MM.1S (cell line): ENCODE measurements around the gene CEL.
"Not testable (repeated sequence)": the region's sequence is repeated elsewhere in the genome, so short reads cannot be mapped to it uniquely, and the experiment has no call there.

Experiments
- DNase-seq: peaks from one replicate; pipeline ENCODE4 v3.0.0-alpha.2; 2015
- H2AFZ ChIP-seq: fragments of 300-600 bp; sonication (generic); 2 replicates; pipeline ENCODE4 v1.6.0; 2016; ENCODE audit warnings: antibody characterized with exemption, low read length
- H3F3A ChIP-seq: fragments of 300-600 bp; sonication (generic); 2 replicates; pipeline ENCODE4 v1.6.1; 2016; ENCODE audit warnings: mild to moderate bottlenecking, antibody characterized with exemption, low read length, moderate library complexity, mixed read lengths; ENCODE audit not compliant: insufficient read depth
- H3K27ac ChIP-seq: fragments of 300-600 bp; sonication (generic); 2 replicates; pipeline ENCODE4 v1.5.1; 2016; ENCODE audit warnings: mild to moderate bottlenecking, low read length
- H3K27me3 ChIP-seq: fragments of 300-600 bp; sonication (generic); replicated peaks from 2 replicates; pipeline ENCODE4 v1.6.0; 2016; ENCODE audit warnings: low read length; ENCODE audit not compliant: insufficient read depth
- H3K36me3 ChIP-seq: fragments of 300-600 bp; sonication (generic); replicated peaks from 2 replicates; pipeline ENCODE4 v1.6.1; 2016; ENCODE audit warnings: mild to moderate bottlenecking, low read length, mixed read lengths; ENCODE audit not compliant: insufficient read depth
- H3K4me1 ChIP-seq: fragments of 300-600 bp; sonication (generic); 2 replicates; pipeline ENCODE4 v1.6.1; 2016; ENCODE audit warnings: low read length, mixed read lengths
- H3K4me2 ChIP-seq: fragments of 300-600 bp; sonication (generic); 2 replicates; pipeline ENCODE4 v1.6.0; 2016; ENCODE audit warnings: low read depth, low read length
- H3K4me3 ChIP-seq: fragments of 300-600 bp; sonication (generic); 2 replicates; pipeline ENCODE4 v1.5.1; 2016; ENCODE audit warnings: low read length, mixed read lengths
- H3K79me2 ChIP-seq: fragments of 300-600 bp; sonication (generic); 2 replicates; pipeline ENCODE4 v1.6.1; 2016; ENCODE audit warnings: mixed run types, low read length, mixed read lengths
- H3K9ac ChIP-seq: fragments of 300-600 bp; sonication (generic); 2 replicates; pipeline ENCODE4 v1.6.1; 2016; ENCODE audit warnings: low read length, mixed read lengths
- H3K9me2 ChIP-seq: fragments of 300-600 bp; sonication (generic); replicated peaks from 2 replicates; pipeline ENCODE4 v1.6.1; 2016; ENCODE audit warnings: mild to moderate bottlenecking, low read length, mixed read lengths; ENCODE audit not compliant: insufficient read depth
- H3K9me3 ChIP-seq: fragments of 300-600 bp; sonication (generic); replicated peaks from 2 replicates; pipeline ENCODE4 v1.6.1; 2016; ENCODE audit warnings: mild to moderate bottlenecking, low read length, mixed read lengths; ENCODE audit not compliant: insufficient read depth
- H4K20me1 ChIP-seq: fragments of 300-600 bp; sonication (generic); 2 replicates; pipeline ENCODE4 v1.6.1; 2016; ENCODE audit warnings: mild to moderate bottlenecking, low read length, moderate library complexity, mixed read lengths; ENCODE audit not compliant: insufficient read depth
- EZH2 ChIP-seq: fragments of 300-600 bp; sonication (generic); optimal IDR thresholded peaks from 2 replicates; pipeline ENCODE3; 2017; ENCODE audit warnings: low read depth, mild to moderate bottlenecking, antibody characterized with exemption, low read length, mixed read lengths
- EZH2phosphoT487 ChIP-seq: fragments of 300-600 bp; sonication (generic); IDR thresholded peaks from 2 replicates; pipeline ENCODE4 v1.6.1; 2018; ENCODE audit warnings: antibody characterized with exemption, low read length
- TF ChIP-seq, protein P1 (sequence below): fragments of 300-600 bp; sonication (generic); IDR thresholded peaks from 2 replicates; pipeline ENCODE4 v1.5.1; 2016; ENCODE audit warnings: antibody characterized with exemption, low read length, mixed read lengths

Gene CEL

DNA sequence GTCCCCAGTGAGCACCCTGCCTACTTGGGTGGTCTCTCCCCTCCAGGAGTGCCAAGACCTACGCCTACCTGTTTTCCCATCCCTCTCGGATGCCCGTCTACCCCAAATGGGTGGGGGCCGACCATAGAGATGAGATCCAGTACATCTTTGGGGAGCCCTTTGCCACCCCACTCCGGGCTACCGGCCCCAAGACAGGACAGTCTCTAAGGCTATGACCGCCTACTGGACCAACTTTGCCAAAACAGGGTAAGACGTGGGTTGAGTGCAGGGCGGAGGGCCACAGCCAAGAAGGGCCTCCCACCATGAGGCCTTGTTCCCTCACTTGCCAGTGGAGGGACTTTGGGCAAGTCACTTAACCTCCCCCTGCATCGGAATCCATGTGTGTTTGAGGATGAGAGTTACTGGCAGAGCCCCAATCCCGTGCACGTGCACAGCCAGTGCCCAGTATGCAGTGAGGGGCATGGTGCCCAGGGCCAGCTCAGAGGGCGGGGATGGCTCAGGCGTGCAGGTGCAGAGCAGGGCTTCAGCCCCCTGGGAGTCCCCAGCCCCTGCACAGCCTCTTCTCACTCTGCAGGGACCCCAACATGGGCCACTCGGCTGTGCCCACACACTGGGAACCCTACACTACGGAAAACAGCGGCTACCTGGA lies 24.6 kb downstream of the CEL start:
- not testable (repeated sequence) for H4K20me1 ChIP-seq

GRCh38 chr9:133086894-133087293 lies 25.1 kb downstream of the CEL start:
- Histone ChIP-seq H4K20me1 (no peaks in the 10 kb centered on the region), H3K27me3 (peaks cover 11% of the 10 kb centered on the region; the same call in 1 of the 2 replicates)
- no peak for DNase-seq

More for the DNA sequence above, 24.6 kb downstream of the CEL start:
- not testable (repeated sequence) for H3K9me3 ChIP-seq, DNase-seq, H3K27ac ChIP-seq, H3K9ac ChIP-seq, H3F3A ChIP-seq, H3K4me1 ChIP-seq, H3K36me3 ChIP-seq, H3K4me2 ChIP-seq, H2AFZ ChIP-seq, H3K9me2 ChIP-seq, H3K79me2 ChIP-seq, H3K4me3 ChIP-seq
- H3K27me3 ChIP-seq = peaks cover 12% of the 10 kb centered on the region; the same call in 1 of the 2 replicates

GRCh38 chr9:133087429-133088145 lies 25.8 kb downstream of the CEL start:
- Histone ChIP-seq H2AFZ (no peak overlapping the region), H3K4me1 (no peaks in the 10 kb centered on the region), H3K4me2 (no peak overlapping the region), H3K9me2 (no peaks in the 10 kb centered on the region), H3K9me3 (no peaks in the 10 kb centered on the region), H3K4me3 (no peak overlapping the region), H3F3A (no peaks in the 10 kb centered on the region), H3K27me3 (peaks cover 9% of the 10 kb centered on the region; the same call in 1 of the 2 replicates), H4K20me1 (no peaks in the 10 kb centered on the region), H3K9ac (no peak overlapping the region), H3K79me2 (no peaks in the 10 kb centered on the region), H3K36me3 (no peaks in the 10 kb centered on the region), H3K27ac (no peak overlapping the region)
- no peak for DNase-seq
- no peak for TF ChIP-seq EZH2
- TF ChIP-seq, protein P1, sequence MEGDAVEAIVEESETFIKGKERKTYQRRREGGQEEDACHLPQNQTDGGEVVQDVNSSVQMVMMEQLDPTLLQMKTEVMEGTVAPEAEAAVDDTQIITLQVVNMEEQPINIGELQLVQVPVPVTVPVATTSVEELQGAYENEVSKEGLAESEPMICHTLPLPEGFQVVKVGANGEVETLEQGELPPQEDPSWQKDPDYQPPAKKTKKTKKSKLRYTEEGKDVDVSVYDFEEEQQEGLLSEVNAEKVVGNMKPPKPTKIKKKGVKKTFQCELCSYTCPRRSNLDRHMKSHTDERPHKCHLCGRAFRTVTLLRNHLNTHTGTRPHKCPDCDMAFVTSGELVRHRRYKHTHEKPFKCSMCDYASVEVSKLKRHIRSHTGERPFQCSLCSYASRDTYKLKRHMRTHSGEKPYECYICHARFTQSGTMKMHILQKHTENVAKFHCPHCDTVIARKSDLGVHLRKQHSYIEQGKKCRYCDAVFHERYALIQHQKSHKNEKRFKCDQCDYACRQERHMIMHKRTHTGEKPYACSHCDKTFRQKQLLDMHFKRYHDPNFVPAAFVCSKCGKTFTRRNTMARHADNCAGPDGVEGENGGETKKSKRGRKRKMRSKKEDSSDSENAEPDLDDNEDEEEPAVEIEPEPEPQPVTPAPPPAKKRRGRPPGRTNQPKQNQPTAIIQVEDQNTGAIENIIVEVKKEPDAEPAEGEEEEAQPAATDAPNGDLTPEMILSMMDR = no peak
- no peak for TF ChIP-seq EZH2phosphoT487

More at GRCh38 chr9:133086894-133087293, 25.1 kb downstream of the CEL start:
- no peak for TF ChIP-seq EZH2phosphoT487
- TF ChIP-seq, protein P1 = no peak
- TF ChIP-seq EZH2 = no peak
- H3K9ac ChIP-seq = no peak overlapping the region
- H2AFZ ChIP-seq = no peak overlapping the region
- no peaks in the 10 kb centered on the region for H3K4me1 ChIP-seq
- no peaks in the 10 kb centered on the region for H3F3A ChIP-seq
- H3K4me3 ChIP-seq = no peak overlapping the region
- no peaks in the 10 kb centered on the region for H3K9me3 ChIP-seq
- H3K79me2 ChIP-seq = no peaks in the 10 kb centered on the region
- no peaks in the 10 kb centered on the region for H3K9me2 ChIP-seq
- no peak overlapping the region for H3K4me2 ChIP-seq
- H3K36me3 ChIP-seq = no peaks in the 10 kb centered on the region
- H3K27ac ChIP-seq = no peak overlapping the region
